GM12873 (cell line): Measurements from ENCODE around the gene PGAP6.

ENCODE experiments used
- TF ChIP-seq, protein P1 (sequence below): IDR thresholded peaks from 2 replicates; pipeline ENCODE4 v1.5.1; 2012; ENCODE audit warnings: low read depth, mild to moderate bottlenecking, moderate library complexity, low read length, control low read depth; ENCODE audit not compliant: insufficient read depth; ENCODE audit errors: missing control alignments

The PGAP6 gene

DNA sequence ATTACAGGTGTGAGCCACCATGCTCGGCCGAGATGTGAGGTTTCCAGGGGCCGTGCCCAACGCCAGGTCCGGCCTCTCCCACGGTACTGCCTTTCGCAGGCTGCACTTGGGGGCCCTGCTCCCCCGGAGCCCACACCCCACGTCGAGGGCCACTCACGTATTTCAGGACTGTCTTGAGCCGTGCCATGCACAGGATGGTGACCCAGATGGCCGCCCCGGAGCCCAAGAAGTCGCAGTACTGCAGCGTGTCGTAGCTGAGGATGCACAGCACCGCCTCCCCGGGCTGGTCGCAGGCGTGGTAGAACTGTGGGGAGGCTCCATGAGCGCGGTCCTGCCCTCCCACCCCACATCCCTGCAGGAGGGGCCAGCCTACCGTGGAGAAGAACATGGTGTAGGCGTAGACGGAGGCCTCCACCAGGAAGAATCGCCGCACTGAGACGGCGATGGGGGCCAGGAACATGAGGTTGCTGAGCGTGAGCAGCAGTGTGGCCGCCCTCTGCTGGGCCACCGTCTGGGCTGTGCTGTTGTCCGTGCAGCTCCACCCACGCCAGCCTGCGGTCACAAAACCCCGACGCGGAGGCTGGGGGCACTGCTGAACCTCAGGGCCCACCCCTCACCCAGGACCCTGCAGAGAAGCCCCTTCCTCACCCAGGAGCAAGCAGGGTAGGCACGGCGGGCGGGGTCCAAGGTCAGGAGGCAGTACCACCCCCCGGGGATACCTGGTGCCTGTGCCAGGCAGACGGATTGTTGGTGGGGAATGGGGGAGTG lies 7.7 kb downstream of the PGAP6 start:
- TF ChIP-seq, protein P1, sequence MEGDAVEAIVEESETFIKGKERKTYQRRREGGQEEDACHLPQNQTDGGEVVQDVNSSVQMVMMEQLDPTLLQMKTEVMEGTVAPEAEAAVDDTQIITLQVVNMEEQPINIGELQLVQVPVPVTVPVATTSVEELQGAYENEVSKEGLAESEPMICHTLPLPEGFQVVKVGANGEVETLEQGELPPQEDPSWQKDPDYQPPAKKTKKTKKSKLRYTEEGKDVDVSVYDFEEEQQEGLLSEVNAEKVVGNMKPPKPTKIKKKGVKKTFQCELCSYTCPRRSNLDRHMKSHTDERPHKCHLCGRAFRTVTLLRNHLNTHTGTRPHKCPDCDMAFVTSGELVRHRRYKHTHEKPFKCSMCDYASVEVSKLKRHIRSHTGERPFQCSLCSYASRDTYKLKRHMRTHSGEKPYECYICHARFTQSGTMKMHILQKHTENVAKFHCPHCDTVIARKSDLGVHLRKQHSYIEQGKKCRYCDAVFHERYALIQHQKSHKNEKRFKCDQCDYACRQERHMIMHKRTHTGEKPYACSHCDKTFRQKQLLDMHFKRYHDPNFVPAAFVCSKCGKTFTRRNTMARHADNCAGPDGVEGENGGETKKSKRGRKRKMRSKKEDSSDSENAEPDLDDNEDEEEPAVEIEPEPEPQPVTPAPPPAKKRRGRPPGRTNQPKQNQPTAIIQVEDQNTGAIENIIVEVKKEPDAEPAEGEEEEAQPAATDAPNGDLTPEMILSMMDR = no peak

DNA sequence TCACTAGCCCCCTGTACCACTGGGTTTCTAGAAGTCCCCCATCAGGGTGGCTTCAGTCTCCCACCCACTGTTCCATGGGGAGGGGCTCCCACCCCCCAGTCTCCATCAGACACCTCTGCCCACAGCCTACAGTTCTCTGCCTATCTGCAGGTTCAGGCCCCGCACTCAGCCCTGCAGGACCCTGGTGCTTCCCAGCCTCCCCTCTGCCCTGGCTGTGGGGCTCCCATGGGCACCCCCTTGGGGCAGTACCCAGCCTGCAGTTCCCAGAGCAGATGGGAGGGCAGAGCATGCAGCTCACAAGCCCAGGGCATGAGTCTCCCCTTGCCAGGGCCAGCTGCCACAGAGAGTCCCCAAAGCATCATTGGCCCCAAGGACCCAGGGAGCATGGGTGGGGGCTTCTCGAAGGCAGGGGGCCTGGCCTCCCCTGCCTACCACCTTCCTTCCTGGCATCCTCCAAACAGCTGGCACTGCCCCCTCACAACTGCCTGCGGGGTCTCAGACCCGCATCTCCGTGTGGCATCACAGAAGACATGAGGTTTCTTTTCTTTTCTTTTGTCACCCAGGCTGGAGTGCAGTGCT lies 8.7 kb downstream of the PGAP6 start:
- TF ChIP-seq, protein P1 = no peak

DNA sequence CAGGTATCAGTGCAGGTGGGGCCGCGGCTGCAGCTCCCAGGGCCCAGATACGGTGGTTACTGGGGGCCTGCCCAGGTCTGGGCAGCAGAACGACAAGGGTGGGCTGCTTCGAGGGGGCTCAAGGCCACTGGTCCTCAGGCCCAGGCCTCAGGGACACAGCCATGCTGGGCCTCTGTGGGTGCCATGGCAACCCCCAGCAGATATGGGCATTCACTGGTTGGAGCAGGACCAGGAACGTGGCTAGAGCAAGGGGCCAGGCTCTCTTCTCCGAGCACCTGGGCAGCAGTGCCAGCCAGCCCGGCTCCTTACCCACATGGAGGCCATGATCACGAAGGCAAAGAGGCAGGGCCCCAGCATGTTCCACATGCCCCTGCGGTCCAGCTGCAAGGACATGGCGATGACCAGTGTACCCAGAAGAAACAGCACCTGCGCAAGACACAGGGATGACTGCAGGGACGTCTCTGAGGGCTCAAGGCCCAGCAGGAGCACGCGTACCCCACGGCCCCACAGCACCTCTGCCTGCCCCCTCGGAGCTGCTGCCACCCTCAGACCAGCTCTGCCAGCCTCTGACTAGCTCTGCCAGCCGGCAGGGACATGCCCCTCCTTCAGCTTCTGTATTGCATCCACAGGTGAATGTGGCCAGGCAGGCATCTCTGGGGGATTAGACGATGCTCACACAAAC lies 9.3 kb downstream of the PGAP6 start:
- TF ChIP-seq, protein P1 = no peak

DNA sequence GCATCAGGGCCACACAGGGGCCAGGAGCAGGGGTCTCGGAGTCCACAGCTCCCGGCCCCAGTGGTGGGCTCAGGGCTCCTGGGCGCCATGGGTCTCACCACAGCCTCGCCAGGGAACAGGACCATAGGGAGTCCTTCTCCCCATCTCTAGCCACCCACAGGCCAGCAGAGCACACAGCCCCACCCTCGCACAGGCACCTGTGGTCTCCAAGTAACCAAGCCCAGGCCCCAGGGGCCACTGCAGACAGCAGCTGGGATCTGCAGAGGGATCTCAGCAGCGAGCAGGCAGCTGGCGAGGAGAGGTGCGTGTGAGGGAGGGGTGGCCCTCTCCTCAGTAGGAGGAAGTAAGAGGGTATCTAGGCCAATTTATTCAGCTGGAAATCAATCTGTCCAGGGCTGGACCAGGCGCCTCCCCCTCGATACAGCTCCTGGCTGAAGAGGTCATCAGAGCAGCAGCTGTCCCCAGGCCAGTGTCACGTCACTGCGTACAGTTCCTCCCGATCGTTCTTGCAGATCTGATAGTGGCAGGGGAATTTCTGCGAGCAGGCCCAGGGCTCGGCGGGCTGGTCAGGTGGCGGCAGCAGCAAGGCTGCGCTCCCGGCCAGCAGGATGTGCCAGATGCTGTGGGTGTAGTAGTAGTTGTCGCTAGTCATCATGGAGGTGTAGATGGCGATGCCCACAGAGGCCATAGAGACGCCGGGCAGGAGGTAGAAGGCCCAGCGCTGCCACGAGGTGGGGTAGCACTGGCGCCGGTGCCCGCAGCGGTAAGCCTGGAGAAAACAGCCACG lies 10.1 kb downstream of the PGAP6 start:
- TF ChIP-seq, protein P1 = no peak

DNA sequence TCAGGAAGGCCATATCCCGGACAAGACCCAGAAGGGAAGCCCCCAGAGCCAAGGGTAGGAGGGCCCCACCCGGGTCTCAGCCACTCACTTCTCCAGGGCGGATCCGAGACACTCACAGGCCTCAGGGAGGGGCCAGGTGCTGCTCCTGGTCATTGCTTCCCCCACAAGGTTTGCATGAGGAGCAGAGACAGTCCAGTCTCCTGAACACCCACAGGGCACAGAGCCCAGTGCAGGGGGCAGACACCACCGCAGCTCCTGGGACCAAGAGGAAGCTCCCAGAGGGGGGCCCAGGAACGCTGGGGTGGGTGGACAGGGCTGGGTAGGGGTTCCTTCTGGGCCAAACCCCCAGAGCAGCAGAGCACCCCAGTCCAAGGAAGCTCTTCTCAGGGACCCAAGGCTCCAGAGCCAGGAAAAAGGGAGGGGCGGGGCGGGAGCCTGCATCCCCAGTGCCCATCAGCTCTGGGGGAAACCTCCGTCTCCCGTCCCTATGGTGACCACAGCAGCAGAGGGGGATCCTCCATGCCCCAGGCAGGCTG lies 10.7 kb downstream of the PGAP6 start:
- TF ChIP-seq, protein P1 = no peak

DNA sequence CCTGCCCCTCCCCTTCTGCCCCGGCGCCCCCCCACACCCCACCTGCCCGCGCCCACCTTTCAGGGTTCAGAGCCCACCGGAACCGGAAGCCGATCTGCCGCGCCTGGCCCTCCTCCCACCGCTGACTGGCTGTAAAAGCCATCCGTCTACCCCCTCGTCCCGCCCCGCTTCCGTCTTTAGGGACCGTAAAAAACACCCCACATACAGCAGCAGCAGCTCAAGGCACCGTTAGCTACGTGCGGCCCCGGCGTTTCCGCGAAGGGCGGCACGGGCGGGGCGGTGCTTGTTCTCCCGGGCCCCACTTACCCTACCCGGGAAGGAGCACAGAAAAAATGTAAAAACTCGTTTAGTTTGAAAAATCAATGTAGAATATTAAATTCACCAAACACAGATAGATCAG lies 11.3 kb downstream of the PGAP6 start, which contains the start of gene MRPL28:
Gene MRPL28, minus strand, starts transcription at position 96 of the 400 bp plus-strand sequence. CDS start 320 bp downstream, outside the sequence.
- TF ChIP-seq, protein P1 = no peak
